K562 (cell line): ENCODE measurements around the gene TMEM43. TPM values are rescaled to one million over a fixed set of nuclear protein-coding genes. Genes with fewer than 3 reads are reported as not detected.

Experiments used
- ATAC-seq: fragments of 200-7000 bp; cut with Tn5 transposase; 3 replicates; pipeline ENCODE4 v1.9.1; 2020; ENCODE audit warnings: moderate library complexity
- BruUV-seq: library from RNA; stranded (reverse); fragments of 400-500 nt; replicated peaks from 2 replicates; lab custom pipeline; 2021; lab: Mats Ljungman, UMichigan
- CTCF ChIA-PET: fragments of 300-600 bp; formaldehyde crosslinking; extraction: SDS; loops from one replicate; lab custom pipeline; 2021; ENCODE audit warnings: low intra/inter-chr PET ratio; lab: Yijun Ruan, JAX
- POLR2A ChIA-PET: fragments of 300-600, 350-650 bp; sonication (Branson Sonifier 250); formaldehyde crosslinking; extraction: SDS; loops from one replicate; lab custom pipeline; 2021; ENCODE audit warnings: antibody characterized with exemption, inconsistent platforms; lab: Yijun Ruan, JAX
- DNase-seq, 4 experiments: peaks; one replicate each; pipeline versions ENCODE4 v3.0.0 to v3.0.0-alpha.2; 2011 to 2018; ENCODE audit warnings: low spot score in 3 of 4, mixed read lengths in 3 of 4; ENCODE audit errors: extremely low read depth in 1 of 4
- FAIRE-seq: peaks from 2 replicates; lab custom pipeline; 2011; peaks lifted over from hg19 to GRCh38; lab: Jason Lieb, UNC
- H2AFZ ChIP-seq: 2 replicates; pipeline ENCODE4 v1.6.0; 2011; ENCODE audit warnings: low read depth, low read length, control low read depth, inconsistent platforms
- H3K27ac ChIP-seq: fragments of 200-600 bp; 3 replicates; pipeline ENCODE4 v1.8.0; 2011; ENCODE audit warnings: low read depth, mild to moderate bottlenecking, control low read depth, inconsistent platforms, low read length, moderate library complexity, mixed read lengths; ENCODE audit errors: extremely low read depth
- H3K27me3 ChIP-seq, 2 experiments: fragments of 300-600 bp in 1 of 2; 2 replicates in 1 of 2; 3 replicates in 1 of 2; pipeline versions ENCODE4 v1.6.0 to v1.8.0; 2011; ENCODE audit warnings: inconsistent platforms in 2 of 2, low read length in 2 of 2, mild to moderate bottlenecking in 1 of 2, mixed read lengths in 1 of 2, moderate library complexity in 1 of 2; ENCODE audit not compliant: control insufficient read depth in 2 of 2, insufficient read depth in 2 of 2
- H3K36me3 ChIP-seq: fragments of 300-600 bp; 3 replicates; pipeline ENCODE4 v1.8.0; 2011; ENCODE audit warnings: mild to moderate bottlenecking, low read length, inconsistent platforms; ENCODE audit not compliant: control insufficient read depth, insufficient read depth
- H3K4me1 ChIP-seq, 2 experiments: fragments of 200-600 bp in 1 of 2; replicated peaks in 1 of 2; 2 replicates in 1 of 2; 3 replicates in 1 of 2; pipeline versions ENCODE4 v1.5.1 to v1.8.0; 2011; ENCODE audit warnings: inconsistent platforms in 2 of 2, low read length in 2 of 2, mild to moderate bottlenecking in 1 of 2, mixed read lengths in 1 of 2, moderate library complexity in 1 of 2; ENCODE audit not compliant: control insufficient read depth in 2 of 2, insufficient read depth in 2 of 2
- H3K4me2 ChIP-seq: 2 replicates; pipeline ENCODE4 v1.6.1; 2011; ENCODE audit warnings: low read length, control low read depth, inconsistent platforms, mixed read lengths; ENCODE audit not compliant: insufficient read depth
- H3K4me3 ChIP-seq: fragments of 200-600 bp; sonication (generic), shearing (Covaris generic); 2 replicates; pipeline ENCODE4 v1.5.1; 2016; ENCODE audit warnings: control low read depth, inconsistent platforms
- H3K79me2 ChIP-seq: fragments of 200-600 bp; 3 replicates; pipeline ENCODE4 v1.8.0; 2011; ENCODE audit warnings: low read length, inconsistent platforms; ENCODE audit not compliant: control insufficient read depth, insufficient read depth
- H3K9ac ChIP-seq, 2 experiments: 2 replicates each; pipeline versions ENCODE4 v1.6.0 to v1.6.1; 2011; ENCODE audit warnings: low read depth in 2 of 2, low read length in 2 of 2, control low read depth in 1 of 2, inconsistent platforms in 1 of 2, mild to moderate bottlenecking in 1 of 2, mixed read lengths in 1 of 2; ENCODE audit not compliant: insufficient read depth in 1 of 2
- H3K9me1 ChIP-seq: one replicate; pipeline ENCODE4 v1.6.0; 2011; ENCODE audit warnings: inconsistent platforms, mild to moderate bottlenecking, low read length, moderate library complexity; ENCODE audit not compliant: control insufficient read depth, insufficient read depth
- H3K9me3 ChIP-seq: replicated peaks from 2 replicates; pipeline ENCODE4 v1.5.1; 2011; ENCODE audit warnings: low read depth, low read length, inconsistent platforms; ENCODE audit not compliant: control insufficient read depth, insufficient read depth
- H4K20me1 ChIP-seq: replicated peaks from 2 replicates; pipeline ENCODE4 v1.6.1; 2011; ENCODE audit warnings: low read length, inconsistent platforms, mixed read lengths; ENCODE audit not compliant: control insufficient read depth, insufficient read depth
- DPF2 ChIP-seq: fragments of 450-650 bp; IDR thresholded peaks from 2 replicates; pipeline ENCODE4 v1.6.1; 2016
- NCOA1 ChIP-seq: fragments of 450-650 bp; IDR thresholded peaks from 2 replicates; pipeline ENCODE4 v1.6.1; 2016; ENCODE audit warnings: low read depth
- POLR2A ChIP-seq: fragments of 450-650 bp; conservative IDR thresholded peaks from 2 replicates; pipeline ENCODE4 v1.6.1; 2016
- TAF1 ChIP-seq: IDR thresholded peaks from 2 replicates; pipeline ENCODE4 v1.6.1; 2011; ENCODE audit warnings: mild to moderate bottlenecking, low read length, moderate library complexity; ENCODE audit not compliant: insufficient read depth, control insufficient read depth, severe bottlenecking; ENCODE audit errors: extremely low read depth
- ZEB2 ChIP-seq: fragments of 450-650 bp; IDR thresholded peaks from 2 replicates; pipeline ENCODE4 v1.6.1; 2016
- ZNF12 ChIP-seq: sonication (generic); formaldehyde crosslinking; IDR thresholded peaks from 2 replicates; pipeline ENCODE4 v1.4.0; 2020; ENCODE audit warnings: mild to moderate bottlenecking, missing genetic modification reagents
- WGBS: fragments of 100-300 bp; shearing (Covaris generic); methylation state at CpG from one replicate; pipeline ENCODE4 v1.1.6; 2016; ENCODE audit warnings: low coverage, mixed read lengths; ENCODE audit not compliant: insufficient coverage; ENCODE audit errors: missing lambda C conversion rate; 5-methylcytosine and 5-hydroxymethylcytosine counted together
- in situ Hi-C: fragments of 300-500 bp; cut with MboI; formaldehyde crosslinking; loops from 4 replicates; pipeline ENCODE4 v1.15.0; 2018; ENCODE audit warnings: inconsistent platforms, mixed read lengths
- intact Hi-C: fragments of 100-400 bp; cut with micrococcal nuclease; formaldehyde crosslinking; loops from 2 replicates; pipeline ENCODE4 v1.14.2; 2022
- polyA plus RNA-seq, 8 experiments: library from polyadenylated mRNA; depleted of rRNA in 4 of 8; stranded (reverse) in 5 of 8; unstranded in 3 of 8; fragments of >200 nt; fragmentation: Nextera tagmentation in 2 of 8; fragmentation: Illumina TruSeq in 1 of 8; extraction: Ambion mirVana in 2 of 8; extraction: Trizol in 1 of 8; gene quantifications; 2 replicates each; pipeline versions ENCODE4 v1.2.1 to v1.2.3, GENCODE V29; 2011 to 2014; ENCODE audit warnings: inconsistent platforms in 1 of 8, missing spikeins in 1 of 8
- total RNA-seq, 7 experiments: library from RNA; depleted of rRNA in 6 of 7; stranded (reverse); fragments of >200 nt in 6 of 7; fragmentation: Illumina TruSeq in 2 of 7; extraction: Trizol in 2 of 7; gene quantifications; 2 replicates each; pipeline versions ENCODE4 v1.2.1 to v1.2.3, GENCODE V29; 2011 to 2021; ENCODE audit warnings: low replicate concordance in 1 of 7
- TF ChIP-seq, protein P1 (sequence below): sonication (generic); formaldehyde crosslinking; IDR thresholded peaks from 2 replicates; pipeline ENCODE4 v1.8.0; 2022; ENCODE audit warnings: mild to moderate bottlenecking, missing genetic modification reagents

Gene TMEM43
- total and polyA plus RNA-seq, 9 of the 15 experiments (the other 6 are each of a cell fraction or from before 2014, with no cell fraction given), result 16.7 to 46.1 (median 35.7) TPM

DNA sequence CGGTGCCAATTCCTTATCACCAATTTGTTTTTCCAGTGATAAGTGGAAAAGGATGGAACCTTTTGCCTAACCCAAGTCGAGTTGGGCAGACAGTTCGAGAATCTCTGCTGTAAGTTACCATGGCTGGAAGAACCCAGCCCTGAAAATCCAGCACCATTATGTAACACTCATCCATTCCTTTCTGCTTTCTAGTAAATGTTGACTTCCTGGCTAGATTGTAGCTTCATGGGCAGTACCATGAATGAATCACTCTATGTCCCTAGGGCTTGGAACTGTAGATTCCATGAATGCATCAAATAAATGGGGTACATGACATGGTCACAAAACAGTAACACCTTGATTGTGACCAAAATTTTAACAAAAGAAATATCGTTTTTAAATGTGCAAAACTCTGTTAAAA lies 14.2 kb upstream of the TMEM43 start:
- FAIRE-seq (no peak), ATAC-seq (no peak), DNase-seq (no peak)
- Histone ChIP-seq H2AFZ (no peak overlapping the region), H3K27ac (no peak overlapping the region), H3K27me3 (no peaks in the 10 kb centered on the region), H3K36me3 (peaks cover 44% of the 10 kb centered on the region), H4K20me1 (no peaks in the 10 kb centered on the region), H3K79me2 (no peaks in the 10 kb centered on the region), H3K4me1 (no peaks in the 10 kb centered on the region), H3K9me1 (no peaks in the 10 kb centered on the region), H3K4me2 (no peak overlapping the region), H3K9me3 (no peaks in the 10 kb centered on the region), H3K4me3 (no peak overlapping the region), H3K9ac (no peak overlapping the region)
- WGBS, result 54% methylated on average over 4 of the region's 4 CpGs
- BruUV-seq, result no TSS peak
- intact Hi-C loops (no loop called here), in situ Hi-C loops (no loop called here)
- CTCF ChIA-PET, result no interaction called here
- POLR2A ChIA-PET, result interaction anchor here (0.6 to 1.4 kb wide), 3 partner anchors 15 to 295 kb away, joined by 3 to 4 read pairs (median 3); partner anchors contain the start of genes CHCHD4 and TMEM43
- no peak for TF ChIP-seq ZEB2
- TF ChIP-seq ZNF12 (CRISPR knock-in tag), result no peak
- TF ChIP-seq TAF1, result no peak
- no peak for TF ChIP-seq DPF2
- TF ChIP-seq, protein P1, sequence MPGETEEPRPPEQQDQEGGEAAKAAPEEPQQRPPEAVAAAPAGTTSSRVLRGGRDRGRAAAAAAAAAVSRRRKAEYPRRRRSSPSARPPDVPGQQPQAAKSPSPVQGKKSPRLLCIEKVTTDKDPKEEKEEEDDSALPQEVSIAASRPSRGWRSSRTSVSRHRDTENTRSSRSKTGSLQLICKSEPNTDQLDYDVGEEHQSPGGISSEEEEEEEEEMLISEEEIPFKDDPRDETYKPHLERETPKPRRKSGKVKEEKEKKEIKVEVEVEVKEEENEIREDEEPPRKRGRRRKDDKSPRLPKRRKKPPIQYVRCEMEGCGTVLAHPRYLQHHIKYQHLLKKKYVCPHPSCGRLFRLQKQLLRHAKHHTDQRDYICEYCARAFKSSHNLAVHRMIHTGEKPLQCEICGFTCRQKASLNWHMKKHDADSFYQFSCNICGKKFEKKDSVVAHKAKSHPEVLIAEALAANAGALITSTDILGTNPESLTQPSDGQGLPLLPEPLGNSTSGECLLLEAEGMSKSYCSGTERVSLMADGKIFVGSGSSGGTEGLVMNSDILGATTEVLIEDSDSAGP (CRISPR knock-in tag), result no peak
- no peak for TF ChIP-seq NCOA1
- 0 out of 2 replicates have a peak, but pooled peaks have one; percentile 20 for TF ChIP-seq POLR2A
